ENCODE results near the gene GAS7.

- TF ChIP-seq ESRRA (CRISPR knock-in tag; IDR thresholded peaks at IDR 0.05; ENCODE audit: low read depth) (no peak), BCL3 (CRISPR knock-in tag; IDR thresholded peaks at IDR 0.05) (no peak), ZNF792 (CRISPR knock-in tag; IDR thresholded peaks at IDR 0.05) (no peak), ASH2L (IDR thresholded peaks at IDR 0.05; ENCODE audit: insufficient read length, low read depth, low read length) (no peak), CTCF (CRISPR knock-in tag; IDR thresholded peaks at IDR 0.05) (no peak), ZSCAN20 (CRISPR knock-in tag; IDR thresholded peaks at IDR 0.05; ENCODE audit: borderline replicate concordance) (no peak), HOXA5 (CRISPR knock-in tag; IDR thresholded peaks at IDR 0.05) (no peak)
Observed at GRCh38 chr17:9862220-9862619, 336.2 kb downstream of the GAS7 start.
